Osteocyte (in vitro differentiated cells): ENCODE data around the gene TMEM178B. TPM values are rescaled to one million over a fixed set of nuclear protein-coding genes. Genes with fewer than 3 reads are reported as not detected.

Source experiments
- DNase-seq: peaks from one replicate; pipeline ENCODE4 v3.0.0; 2021; ENCODE audit warnings: mixed read lengths; ENCODE audit not compliant: unreplicated experiment; ENCODE audit errors: extremely low spot score
- H3K27ac Mint-ChIP-seq: one replicate; pipeline ENCODE4 v1.8.0; 2021; ENCODE audit warnings: mild to moderate bottlenecking, mixed read lengths; ENCODE audit not compliant: unreplicated experiment
- H3K27me3 Mint-ChIP-seq: one replicate; pipeline ENCODE4 v1.8.0; 2021; ENCODE audit warnings: mixed read lengths; ENCODE audit not compliant: unreplicated experiment
- H3K36me3 Mint-ChIP-seq: one replicate; pipeline ENCODE4 v1.8.0; 2021; ENCODE audit warnings: mixed read lengths; ENCODE audit not compliant: unreplicated experiment
- H3K4me1 Mint-ChIP-seq: one replicate; pipeline ENCODE4 v1.8.0; 2021; ENCODE audit warnings: mixed read lengths; ENCODE audit not compliant: unreplicated experiment
- H3K4me3 Mint-ChIP-seq: one replicate; pipeline ENCODE4 v1.8.0; 2021; ENCODE audit warnings: mild to moderate bottlenecking, moderate library complexity, mixed read lengths; ENCODE audit not compliant: unreplicated experiment
- H3K9me3 Mint-ChIP-seq: one replicate; pipeline ENCODE4 v1.8.0; 2021; ENCODE audit warnings: mixed read lengths; ENCODE audit not compliant: unreplicated experiment
- CTCF ChIP-seq: fragments of 200-600 bp; sonication (generic); IDR thresholded peaks from 2 replicates; pipeline ENCODE4 v1.5.0; 2021; ENCODE audit warnings: antibody characterized with exemption, mild to moderate bottlenecking, moderate library complexity
- total RNA-seq: library from RNA; stranded (reverse); gene quantifications from 2 replicates; pipeline ENCODE4 v1.2.1, GENCODE V29; 2021

TMEM178B gene
- total RNA-seq, 1 donor from 2014 or later = 0.70 TPM

- Mint-ChIP-seq H3K9me3 (no peaks in the 10 kb centered on the region), H3K4me3 (no peak overlapping the region), H3K27me3 (no peaks in the 10 kb centered on the region), H3K4me1 (no peaks in the 10 kb centered on the region), H3K27ac (no peak overlapping the region), H3K36me3 (no peaks in the 10 kb centered on the region)
- no peak for DNase-seq
- no peak for TF ChIP-seq CTCF
Measured at GRCh38 chr7:141244435-141244834, 170.6 kb downstream of the TMEM178B start.

DNA sequence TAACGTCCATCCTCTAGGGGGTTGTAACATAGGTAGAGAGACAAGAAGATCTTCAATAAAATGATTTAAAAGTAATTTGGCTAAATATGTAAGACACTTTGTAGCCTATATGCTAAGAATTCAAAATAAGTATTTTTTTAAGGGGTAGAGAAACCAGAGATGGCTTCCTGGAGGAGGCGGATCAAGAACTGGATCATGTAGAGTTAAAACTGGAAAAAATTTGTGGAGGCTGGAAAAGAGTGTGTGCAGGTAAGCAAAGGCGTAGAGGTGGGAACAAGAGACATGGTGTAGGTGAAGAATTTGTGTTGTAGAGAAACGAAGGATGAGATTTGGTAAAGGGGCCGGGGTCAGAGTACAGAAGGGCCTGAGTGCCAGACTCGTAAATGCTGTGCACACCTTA is 172.6 kb downstream of the TMEM178B start:
- no peak overlapping the region for H3K27ac Mint-ChIP-seq
- no peak overlapping the region for H3K4me3 Mint-ChIP-seq
- H3K4me1 Mint-ChIP-seq = no peaks in the 10 kb centered on the region
- DNase-seq = no peak
- no peaks in the 10 kb centered on the region for H3K9me3 Mint-ChIP-seq
- no peak for TF ChIP-seq CTCF
- H3K27me3 Mint-ChIP-seq = no peaks in the 10 kb centered on the region
- H3K36me3 Mint-ChIP-seq = no peaks in the 10 kb centered on the region

DNA sequence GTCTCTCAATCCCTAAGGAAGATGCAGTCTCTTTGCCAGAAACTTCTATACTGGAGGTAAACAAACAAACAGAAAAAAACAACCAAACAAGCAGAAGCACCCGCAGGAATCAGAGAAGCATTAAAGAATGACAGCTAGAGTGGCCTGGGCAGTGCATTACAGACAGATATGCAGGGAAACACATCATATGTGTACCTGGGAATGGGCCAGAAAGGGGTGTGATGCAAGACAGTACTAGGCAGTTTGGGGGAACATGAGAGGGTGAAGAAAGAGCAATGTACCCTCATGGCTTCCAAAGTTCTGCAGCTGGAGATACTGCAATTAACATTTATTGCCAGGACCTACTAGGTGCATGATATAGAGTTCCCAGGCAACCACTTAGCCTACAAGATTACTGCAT is 177.3 kb downstream of the TMEM178B start:
- no peak for TF ChIP-seq CTCF
- DNase-seq = no peak
- Mint-ChIP-seq H3K36me3 (no peaks in the 10 kb centered on the region), H3K9me3 (no peaks in the 10 kb centered on the region), H3K4me1 (no peaks in the 10 kb centered on the region), H3K27ac (no peak overlapping the region), H3K27me3 (no peaks in the 10 kb centered on the region), H3K4me3 (no peak overlapping the region)

DNA sequence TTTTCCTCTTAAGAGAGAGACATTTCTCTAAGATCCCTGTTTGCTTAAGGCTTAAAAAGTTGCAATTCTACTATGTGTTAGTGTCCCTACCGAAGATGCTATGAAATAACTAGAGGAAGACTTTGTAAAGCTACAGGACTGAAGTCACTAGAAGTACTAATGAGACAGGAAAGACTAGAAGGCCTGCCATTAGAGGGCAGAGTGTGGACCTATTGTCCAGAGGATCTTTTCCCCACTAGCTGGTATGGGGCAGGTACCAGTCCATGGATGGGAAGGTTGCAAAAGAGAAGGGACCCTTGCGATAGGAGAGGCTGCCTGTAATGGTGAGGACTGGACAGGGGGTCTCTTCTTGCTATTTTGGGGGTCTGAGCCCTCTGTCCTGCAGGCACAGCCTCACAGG is 178.1 kb downstream of the TMEM178B start:
- Mint-ChIP-seq H3K27ac (no peak overlapping the region), H3K27me3 (no peaks in the 10 kb centered on the region), H3K36me3 (no peaks in the 10 kb centered on the region), H3K9me3 (no peaks in the 10 kb centered on the region), H3K4me3 (no peak overlapping the region), H3K4me1 (no peaks in the 10 kb centered on the region)
- DNase-seq = no peak
- TF ChIP-seq CTCF = no peak

DNA sequence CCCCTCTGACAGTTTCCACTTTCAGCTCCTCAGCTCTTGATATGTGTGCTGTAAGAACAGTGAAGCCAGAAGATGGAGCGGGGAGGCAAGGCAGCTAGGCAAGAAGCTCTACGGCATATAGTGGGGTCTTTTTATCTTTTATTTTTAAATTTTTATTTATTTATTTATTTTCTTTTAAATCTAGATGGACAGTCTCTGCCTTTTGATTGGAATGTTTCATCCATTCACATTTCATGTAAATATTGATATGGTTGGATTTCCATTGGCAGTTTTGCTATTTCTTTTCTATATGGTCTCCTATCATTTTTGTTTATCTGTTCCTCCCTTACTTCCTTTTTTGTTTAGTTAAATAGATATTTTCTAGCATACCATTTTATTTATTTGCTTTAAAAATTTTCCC is 183.7 kb downstream of the TMEM178B start:
- no peak for TF ChIP-seq CTCF
- H3K4me3 Mint-ChIP-seq = no peak overlapping the region
- peaks cover 16% of the 10 kb centered on the region for H3K9me3 Mint-ChIP-seq
- DNase-seq = no peak
- H3K27me3 Mint-ChIP-seq = no peaks in the 10 kb centered on the region
- H3K36me3 Mint-ChIP-seq = no peaks in the 10 kb centered on the region
- no peak overlapping the region for H3K27ac Mint-ChIP-seq
- H3K4me1 Mint-ChIP-seq = no peaks in the 10 kb centered on the region
